ENCODE data around the gene ADISSP.

DNA sequence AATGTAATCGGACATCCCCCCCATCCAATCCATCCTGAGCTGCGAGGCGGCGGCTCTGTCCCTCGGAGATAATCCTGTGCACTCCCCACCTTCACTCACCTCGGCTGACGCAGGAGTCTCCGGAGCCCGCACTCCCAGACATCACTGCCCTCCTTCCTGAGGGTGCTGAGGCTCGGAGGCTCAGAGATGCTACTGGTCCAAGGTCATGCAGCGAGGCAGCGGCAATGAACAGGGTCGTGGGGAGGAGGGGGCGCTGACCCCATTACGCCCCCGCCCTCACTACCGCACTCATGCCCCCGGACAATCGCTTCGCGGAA is 485 bp downstream of the ADISSP start:
- TF ChIP-seq POLR2A (IDR thresholded peaks at IDR 0.05; ENCODE audit: low read depth, low read length) = no peak
- TF ChIP-seq EZH2 (IDR thresholded peaks at IDR 0.05; ENCODE audit: borderline replicate concordance, low read depth, low read length, severe bottlenecking) = no peak
- TF ChIP-seq, protein P1, sequence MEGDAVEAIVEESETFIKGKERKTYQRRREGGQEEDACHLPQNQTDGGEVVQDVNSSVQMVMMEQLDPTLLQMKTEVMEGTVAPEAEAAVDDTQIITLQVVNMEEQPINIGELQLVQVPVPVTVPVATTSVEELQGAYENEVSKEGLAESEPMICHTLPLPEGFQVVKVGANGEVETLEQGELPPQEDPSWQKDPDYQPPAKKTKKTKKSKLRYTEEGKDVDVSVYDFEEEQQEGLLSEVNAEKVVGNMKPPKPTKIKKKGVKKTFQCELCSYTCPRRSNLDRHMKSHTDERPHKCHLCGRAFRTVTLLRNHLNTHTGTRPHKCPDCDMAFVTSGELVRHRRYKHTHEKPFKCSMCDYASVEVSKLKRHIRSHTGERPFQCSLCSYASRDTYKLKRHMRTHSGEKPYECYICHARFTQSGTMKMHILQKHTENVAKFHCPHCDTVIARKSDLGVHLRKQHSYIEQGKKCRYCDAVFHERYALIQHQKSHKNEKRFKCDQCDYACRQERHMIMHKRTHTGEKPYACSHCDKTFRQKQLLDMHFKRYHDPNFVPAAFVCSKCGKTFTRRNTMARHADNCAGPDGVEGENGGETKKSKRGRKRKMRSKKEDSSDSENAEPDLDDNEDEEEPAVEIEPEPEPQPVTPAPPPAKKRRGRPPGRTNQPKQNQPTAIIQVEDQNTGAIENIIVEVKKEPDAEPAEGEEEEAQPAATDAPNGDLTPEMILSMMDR (IDR thresholded peaks at IDR 0.05; ENCODE audit: extremely low read depth in 1 of 2, insufficient read depth in 1 of 2, low read depth in 1 of 2, low read length in 2 of 2) = no peak
- no peak for TF ChIP-seq POLR2AphosphoS5 (IDR thresholded peaks at IDR 0.05; ENCODE audit: insufficient read depth, low read depth, low read length)

All from endothelial cell of umbilical vein (primary cell).